ENCODE measurements around the gene AMPD3.

DNA sequence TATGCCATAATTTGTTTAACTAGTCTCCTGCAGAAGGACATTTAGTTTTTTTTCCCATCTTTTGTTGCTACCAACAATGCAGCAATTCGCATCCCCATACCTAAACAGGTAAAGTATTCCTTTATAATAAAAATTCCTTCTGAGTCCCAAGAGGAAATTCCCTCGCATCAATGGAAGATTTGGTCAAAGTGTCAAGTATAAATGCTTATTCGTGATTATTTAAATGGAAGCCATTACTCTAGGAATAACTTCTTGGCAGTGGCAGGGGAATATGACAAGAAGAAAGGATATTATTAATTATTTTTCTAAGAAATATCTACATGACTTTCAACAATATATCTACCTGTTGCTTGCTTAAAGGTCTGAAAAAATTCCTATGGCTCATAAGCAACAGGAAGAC, 60.4 kb downstream of the AMPD3 start:
- TF ChIP-seq, protein P1, sequence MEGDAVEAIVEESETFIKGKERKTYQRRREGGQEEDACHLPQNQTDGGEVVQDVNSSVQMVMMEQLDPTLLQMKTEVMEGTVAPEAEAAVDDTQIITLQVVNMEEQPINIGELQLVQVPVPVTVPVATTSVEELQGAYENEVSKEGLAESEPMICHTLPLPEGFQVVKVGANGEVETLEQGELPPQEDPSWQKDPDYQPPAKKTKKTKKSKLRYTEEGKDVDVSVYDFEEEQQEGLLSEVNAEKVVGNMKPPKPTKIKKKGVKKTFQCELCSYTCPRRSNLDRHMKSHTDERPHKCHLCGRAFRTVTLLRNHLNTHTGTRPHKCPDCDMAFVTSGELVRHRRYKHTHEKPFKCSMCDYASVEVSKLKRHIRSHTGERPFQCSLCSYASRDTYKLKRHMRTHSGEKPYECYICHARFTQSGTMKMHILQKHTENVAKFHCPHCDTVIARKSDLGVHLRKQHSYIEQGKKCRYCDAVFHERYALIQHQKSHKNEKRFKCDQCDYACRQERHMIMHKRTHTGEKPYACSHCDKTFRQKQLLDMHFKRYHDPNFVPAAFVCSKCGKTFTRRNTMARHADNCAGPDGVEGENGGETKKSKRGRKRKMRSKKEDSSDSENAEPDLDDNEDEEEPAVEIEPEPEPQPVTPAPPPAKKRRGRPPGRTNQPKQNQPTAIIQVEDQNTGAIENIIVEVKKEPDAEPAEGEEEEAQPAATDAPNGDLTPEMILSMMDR (optimal IDR thresholded peaks at IDR 0.05 in 1 of 3, IDR thresholded peaks at IDR 0.05 in 1 of 3, conservative IDR thresholded peaks at IDR 0.05 in 1 of 3; ENCODE audit: extremely low read depth in 1 of 3, insufficient read depth in 2 of 3, low read length in 3 of 3): no peak
- TF ChIP-seq EZH2 (IDR thresholded peaks at IDR 0.05; ENCODE audit: low read length): no peak

Data from keratinocyte (primary cell).